Upper lobe of left lung (tissue), 4 donors: Measurements from ENCODE around the gene NUP85.

Experiments
- POLR2A ChIP-seq, 4 donors: fragments of 450-650 bp; IDR thresholded peaks; one replicate each; pipeline ENCODE4 v1.5.1; 2016 to 2017; ENCODE audit warnings: antibody characterized with exemption in 4 of 4, mild to moderate bottlenecking in 2 of 4
- POLR2AphosphoS5 ChIP-seq, 2 donors: sonication (generic); formaldehyde crosslinking; IDR thresholded peaks; one replicate each; pipeline ENCODE4 v1.5.1; 2017; ENCODE audit warnings: antibody characterized with exemption in 2 of 2
- TF ChIP-seq, protein P1 (sequence below), 6 experiments: fragments of 450-650 bp in 4 of 6; fragments of 200-600 bp in 2 of 6; sonication (generic) in 2 of 6; IDR thresholded peaks; one replicate each; pipeline ENCODE4 v1.5.1; 2016 to 2019; ENCODE audit warnings: antibody characterized with exemption in 6 of 6

DNA sequence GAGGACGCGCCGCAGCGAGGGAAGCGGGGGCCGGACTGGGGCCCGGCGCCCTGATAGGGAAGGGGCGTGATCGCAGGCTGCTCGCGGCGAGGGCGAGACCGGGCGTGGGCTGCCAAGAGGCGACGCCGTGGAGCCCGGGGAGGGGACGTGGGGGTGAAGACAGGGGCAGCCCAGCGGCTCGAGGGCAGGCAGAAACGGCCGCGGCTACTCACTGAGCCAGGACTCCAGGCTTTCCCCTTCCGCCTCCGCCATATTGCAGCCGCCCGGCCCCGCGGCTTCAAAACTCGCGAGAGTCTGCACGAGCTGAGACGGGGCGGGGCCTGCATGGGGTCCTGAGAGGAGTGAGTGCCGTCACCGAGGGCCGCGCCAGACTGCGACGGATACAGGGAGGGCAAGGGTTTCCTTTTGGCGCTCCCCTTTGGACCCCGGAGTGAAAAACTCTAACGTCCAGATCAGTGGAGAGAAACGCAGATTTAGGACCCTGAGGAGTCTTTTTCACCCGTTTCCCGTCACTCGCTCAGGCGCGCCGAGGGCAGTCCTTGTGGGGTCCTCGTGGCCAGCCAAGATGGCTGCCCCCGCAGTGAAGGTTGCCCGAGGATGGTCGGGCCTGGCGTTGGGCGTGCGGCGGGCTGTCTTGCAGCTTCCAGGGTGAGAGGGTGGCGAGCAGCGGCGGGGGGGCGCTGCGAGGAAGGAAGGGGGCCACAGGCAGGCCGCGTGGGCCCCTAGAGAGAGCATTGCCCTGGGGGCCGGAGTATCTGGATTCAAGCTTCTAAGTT lies 56.0 kb downstream of the NUP85 start, which contains the start of the genes GGA3 and MRPS7:
- TF ChIP-seq POLR2A (IDR thresholded peaks at IDR 0.05) (peak in 3 of 4 donors; percentile 56 to 87 (median 67)), POLR2AphosphoS5 (IDR thresholded peaks at IDR 0.05) (peak; percentile 60 to 74)
- TF ChIP-seq, protein P1, sequence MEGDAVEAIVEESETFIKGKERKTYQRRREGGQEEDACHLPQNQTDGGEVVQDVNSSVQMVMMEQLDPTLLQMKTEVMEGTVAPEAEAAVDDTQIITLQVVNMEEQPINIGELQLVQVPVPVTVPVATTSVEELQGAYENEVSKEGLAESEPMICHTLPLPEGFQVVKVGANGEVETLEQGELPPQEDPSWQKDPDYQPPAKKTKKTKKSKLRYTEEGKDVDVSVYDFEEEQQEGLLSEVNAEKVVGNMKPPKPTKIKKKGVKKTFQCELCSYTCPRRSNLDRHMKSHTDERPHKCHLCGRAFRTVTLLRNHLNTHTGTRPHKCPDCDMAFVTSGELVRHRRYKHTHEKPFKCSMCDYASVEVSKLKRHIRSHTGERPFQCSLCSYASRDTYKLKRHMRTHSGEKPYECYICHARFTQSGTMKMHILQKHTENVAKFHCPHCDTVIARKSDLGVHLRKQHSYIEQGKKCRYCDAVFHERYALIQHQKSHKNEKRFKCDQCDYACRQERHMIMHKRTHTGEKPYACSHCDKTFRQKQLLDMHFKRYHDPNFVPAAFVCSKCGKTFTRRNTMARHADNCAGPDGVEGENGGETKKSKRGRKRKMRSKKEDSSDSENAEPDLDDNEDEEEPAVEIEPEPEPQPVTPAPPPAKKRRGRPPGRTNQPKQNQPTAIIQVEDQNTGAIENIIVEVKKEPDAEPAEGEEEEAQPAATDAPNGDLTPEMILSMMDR (IDR thresholded peaks at IDR 0.05) = peak in 3 of 6 experiments; percentile 5 to 26 (median 7)
